Endothelial cell of umbilical vein (primary cell): Measurements from ENCODE around the gene WIZ. TPM values are rescaled to one million over a fixed set of nuclear protein-coding genes. Genes with fewer than 3 reads are reported as not detected.

Source experiments
- BruUV-seq: library from RNA; stranded (reverse); fragments of 400-500 nt; replicated peaks from 2 replicates; lab custom pipeline; 2021; lab: Mats Ljungman, UMichigan
- CTCF ChIA-PET: fragments of 300-600, 350-600 bp; sonication (Branson Sonifier 250); formaldehyde crosslinking; loops from one replicate; lab custom pipeline; 2021; ENCODE audit warnings: antibody characterized with exemption, inconsistent platforms; lab: Charles Lee
- POLR2A ChIA-PET: fragments of 300-600, 350-600 bp; sonication (Branson Sonifier 250); formaldehyde crosslinking; loops from one replicate; lab custom pipeline; 2021; ENCODE audit warnings: antibody characterized with exemption, inconsistent platforms; lab: Charles Lee
- DNase-seq: peaks from one replicate; pipeline ENCODE4 v3.0.0-alpha.2; 2011; ENCODE audit warnings: low read depth, low spot score
- FAIRE-seq: peaks from 2 replicates; lab custom pipeline; 2011; peaks lifted over from hg19 to GRCh38; lab: Jason Lieb, UNC
- H2AFZ ChIP-seq: 2 replicates; pipeline ENCODE4 v1.6.0; 2012; ENCODE audit warnings: low read depth, low read length, control low read depth, inconsistent platforms
- H3K27ac ChIP-seq: 2 replicates; pipeline ENCODE4 v1.5.1; 2011; ENCODE audit warnings: low read depth, mild to moderate bottlenecking, control low read depth, low read length, moderate library complexity; ENCODE audit not compliant: insufficient read depth
- H3K27me3 ChIP-seq, 2 experiments: 2 replicates each; pipeline versions ENCODE4 v1.6.0 to v1.6.1; 2011; ENCODE audit warnings: low read length in 2 of 2, mixed read lengths in 1 of 2; ENCODE audit not compliant: control insufficient read depth in 2 of 2, insufficient read depth in 2 of 2
- H3K36me3 ChIP-seq, 2 experiments: 2 replicates in 1 of 2; 3 replicates in 1 of 2; pipeline ENCODE4 v1.5.1; 2011; ENCODE audit warnings: low read length in 2 of 2, mild to moderate bottlenecking in 1 of 2, moderate library complexity in 1 of 2; ENCODE audit not compliant: control insufficient read depth in 2 of 2, insufficient read depth in 2 of 2; ENCODE audit errors: extremely low read depth in 1 of 2
- H3K4me1 ChIP-seq: 3 replicates; pipeline ENCODE4 v1.5.1; 2011; ENCODE audit warnings: mild to moderate bottlenecking, low read length; ENCODE audit not compliant: control insufficient read depth, insufficient read depth; ENCODE audit errors: extremely low read depth
- H3K4me2 ChIP-seq: 2 replicates; pipeline ENCODE4 v1.6.1; 2011; ENCODE audit warnings: low read length, control low read depth, mixed read lengths; ENCODE audit not compliant: insufficient read depth
- H3K4me3 ChIP-seq, 3 experiments: fragments of 200-600 bp in 1 of 3; sonication (generic), shearing (Covaris generic) in 1 of 3; replicated peaks in 1 of 3; 2 replicates each; pipeline ENCODE4 v1.5.1; 2011 to 2016; ENCODE audit warnings: control low read depth in 3 of 3, low read length in 3 of 3, mild to moderate bottlenecking in 2 of 3, inconsistent platforms in 1 of 3, low read depth in 1 of 3, moderate library complexity in 1 of 3; ENCODE audit not compliant: insufficient read depth in 1 of 3
- H3K79me2 ChIP-seq: 2 replicates; pipeline ENCODE4 v1.6.0; 2012; ENCODE audit warnings: low read length, inconsistent platforms; ENCODE audit not compliant: control insufficient read depth, insufficient read depth
- H3K9ac ChIP-seq: replicated peaks from 2 replicates; pipeline ENCODE3; 2011; ENCODE audit warnings: low read length, control low read depth; ENCODE audit not compliant: insufficient read depth; ENCODE audit errors: extremely low read depth
- H3K9me1 ChIP-seq: replicated peaks from 3 replicates; pipeline ENCODE4 v1.6.0; 2011; ENCODE audit warnings: mild to moderate bottlenecking, low read length; ENCODE audit not compliant: control insufficient read depth, insufficient read depth; ENCODE audit errors: extremely low read depth
- H3K9me3 ChIP-seq: replicated peaks from 2 replicates; pipeline ENCODE4 v1.5.1; 2012; ENCODE audit warnings: low read length, inconsistent platforms; ENCODE audit not compliant: control insufficient read depth, insufficient read depth
- H4K20me1 ChIP-seq: replicated peaks from 2 replicates; pipeline ENCODE3; 2011; ENCODE audit warnings: mild to moderate bottlenecking, low read length; ENCODE audit not compliant: control insufficient read depth, insufficient read depth; ENCODE audit errors: extremely low read depth
- FOS ChIP-seq: IDR thresholded peaks from 2 replicates; pipeline ENCODE4 v1.6.1; 2011; ENCODE audit warnings: mild to moderate bottlenecking, low read length, moderate library complexity, borderline replicate concordance; ENCODE audit not compliant: insufficient read depth
- POLR2AphosphoS5 ChIP-seq: IDR thresholded peaks from 2 replicates; pipeline ENCODE4 v1.6.1; 2012; ENCODE audit warnings: low read depth, mild to moderate bottlenecking, control low read depth, low read length, moderate library complexity; ENCODE audit not compliant: insufficient read depth
- dilution Hi-C: fragments of 300-500 bp; cut with MboI; formaldehyde crosslinking; loops from one replicate; pipeline ENCODE4 v1.15.0; 2019; ENCODE audit warnings: low sequenced_read_pairs; ENCODE audit not compliant: extremely low pct_ligation_motif_present
- intact Hi-C: fragments of 100-400 bp; cut with micrococcal nuclease; formaldehyde crosslinking; loops from one replicate; pipeline ENCODE4 v1.10.0; 2022
- polyA plus RNA-seq, 4 experiments: library from polyadenylated mRNA; depleted of rRNA in 3 of 4; stranded (reverse) in 3 of 4; unstranded in 1 of 4; fragments of >200 nt; gene quantifications; 2 replicates each; pipeline versions ENCODE4 v1.2.1 to v1.2.3, GENCODE V29; 2011 to 2012; ENCODE audit warnings: missing spikeins in 1 of 4
- total RNA-seq: library from RNA; stranded (reverse); gene quantifications from 2 replicates; pipeline ENCODE4 v1.2.3, GENCODE V29; 2021

The WIZ gene
- total and polyA plus RNA-seq, 2 donors (not counting 3 experiments of a cell fraction or from before 2014, with no cell fraction given) = 21.0 to 47.2 TPM

GRCh38 chr19:15381864-15382263 lies 67.9 kb downstream of the WIZ start:
- Histone ChIP-seq H3K27me3 (no peaks in the 10 kb centered on the region), H3K36me3 (peaks cover 0 to 1% of the 10 kb centered on the region in 2 experiments), H2AFZ (no peak overlapping the region), H3K4me3 (no peak overlapping the region), H3K9me3 (no peaks in the 10 kb centered on the region), H3K27ac (no peak overlapping the region), H3K9ac (no peak overlapping the region), H3K79me2 (peaks cover 24% of the 10 kb centered on the region), H4K20me1 (no peaks in the 10 kb centered on the region), H3K4me1 (peaks cover 15% of the 10 kb centered on the region), H3K4me2 (no peak overlapping the region), H3K9me1 (no peaks in the 10 kb centered on the region)
- dilution Hi-C loops = no loop called here
- BruUV-seq = no TSS peak
- TF ChIP-seq FOS = no peak
- ChIA-PET POLR2A (no interaction called here), CTCF (no interaction called here)
- FAIRE-seq (peak; percentile 18), DNase-seq (no peak)
- intact Hi-C loops = no loop called here

DNA sequence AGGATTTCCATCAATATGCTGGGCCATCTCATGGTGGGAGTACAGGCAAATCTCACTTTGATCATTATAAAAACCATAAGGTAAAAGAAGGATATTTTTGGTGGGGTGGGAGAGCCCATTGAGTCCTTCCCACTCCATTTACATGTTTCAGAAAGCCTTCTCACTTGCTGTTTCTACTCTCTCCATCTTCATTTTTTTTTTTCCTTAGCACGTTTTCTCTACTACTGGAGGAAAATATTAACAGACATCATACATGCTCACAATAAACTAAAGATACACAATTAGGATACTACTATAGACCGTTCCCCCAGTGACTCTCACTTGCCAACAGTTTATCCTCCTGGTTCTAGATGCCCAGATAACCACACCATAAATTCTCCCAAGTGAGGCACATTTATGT lies 68.3 kb downstream of the WIZ start:
- no TSS peak for BruUV-seq
- Histone ChIP-seq H3K9me1 (no peaks in the 10 kb centered on the region), H3K9ac (no peak overlapping the region), H3K4me1 (peaks cover 15% of the 10 kb centered on the region), H3K27me3 (no peaks in the 10 kb centered on the region), H3K4me3 (no peak overlapping the region), H3K36me3 (no peaks in the 10 kb centered on the region), H3K27ac (no peak overlapping the region), H3K4me2 (no peak overlapping the region), H2AFZ (no peak overlapping the region), H4K20me1 (no peaks in the 10 kb centered on the region), H3K79me2 (peaks cover 27% of the 10 kb centered on the region), H3K9me3 (no peaks in the 10 kb centered on the region)
- DNase-seq (no peak), FAIRE-seq (no peak)
- no peak for TF ChIP-seq POLR2AphosphoS5
- POLR2A ChIA-PET = no interaction called here
- dilution Hi-C loops = no loop called here
- CTCF ChIA-PET = no interaction called here
- intact Hi-C loops = no loop called here
